GM06990 (cell line): ENCODE results near the gene MSI2.

Source experiments
- DNase-seq: peaks from one replicate; pipeline ENCODE4 v3.0.0-alpha.2; 2011; ENCODE audit not compliant: insufficient read length; ENCODE audit errors: extremely low read depth
- H3K27me3 ChIP-seq: replicated peaks from 2 replicates; pipeline ENCODE4 v1.6.0; 2011; ENCODE audit warnings: low read length; ENCODE audit not compliant: control insufficient read depth, insufficient read depth
- H3K36me3 ChIP-seq: 2 replicates; pipeline ENCODE4 v1.5.1; 2011; ENCODE audit warnings: low read length; ENCODE audit not compliant: control insufficient read depth, insufficient read depth
- H3K4me3 ChIP-seq: replicated peaks from 2 replicates; pipeline ENCODE4 v1.5.1; 2011; ENCODE audit warnings: low read depth, mild to moderate bottlenecking, control low read depth, low read length
- TF ChIP-seq, protein P1 (sequence below): IDR thresholded peaks from 2 replicates; pipeline ENCODE4 v1.5.1; 2011; ENCODE audit warnings: low read length, control low read depth, mild to moderate bottlenecking, inconsistent platforms; ENCODE audit not compliant: insufficient read depth, poor library complexity, severe bottlenecking

MSI2 gene

DNA sequence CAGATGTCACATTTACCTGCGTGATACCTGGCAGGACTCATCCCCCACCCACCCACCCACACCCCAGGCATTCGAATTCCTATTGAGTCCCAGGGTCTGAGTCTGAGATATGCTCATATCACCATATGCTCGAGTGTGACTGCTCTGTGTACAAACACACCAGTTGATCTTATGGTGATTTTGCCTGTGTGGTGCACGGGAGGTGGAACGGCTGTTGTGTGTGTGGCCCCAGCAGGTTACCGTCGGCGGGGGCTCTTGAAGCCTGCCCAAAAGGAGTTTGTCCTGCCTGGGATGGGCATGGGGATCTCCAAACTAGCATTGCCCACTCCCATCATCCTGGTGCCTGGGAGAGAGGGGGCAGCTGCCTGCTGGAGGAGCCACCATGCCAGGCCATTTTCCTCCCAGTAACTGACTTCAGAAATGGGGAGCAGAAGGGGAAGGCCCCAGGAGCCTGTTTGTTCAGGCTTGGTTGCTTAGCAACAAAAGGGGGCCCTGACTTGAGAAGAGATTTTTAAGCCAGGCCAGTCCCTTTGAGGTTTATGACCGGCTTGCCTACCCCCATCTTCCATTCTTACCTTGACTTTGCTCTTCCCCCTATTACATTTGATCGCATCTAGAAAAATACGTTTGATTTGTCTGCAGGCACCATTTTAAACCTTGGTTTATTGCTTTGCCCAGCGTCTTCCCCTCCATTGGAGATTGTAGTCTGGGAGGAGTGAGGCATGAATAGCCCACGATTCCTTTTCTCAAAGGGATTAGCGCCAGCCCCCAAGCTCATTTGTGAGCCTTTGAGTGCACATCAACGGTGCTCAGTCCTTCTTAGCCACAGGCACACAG, 271.1 kb downstream of the MSI2 start:
- TF ChIP-seq, protein P1, sequence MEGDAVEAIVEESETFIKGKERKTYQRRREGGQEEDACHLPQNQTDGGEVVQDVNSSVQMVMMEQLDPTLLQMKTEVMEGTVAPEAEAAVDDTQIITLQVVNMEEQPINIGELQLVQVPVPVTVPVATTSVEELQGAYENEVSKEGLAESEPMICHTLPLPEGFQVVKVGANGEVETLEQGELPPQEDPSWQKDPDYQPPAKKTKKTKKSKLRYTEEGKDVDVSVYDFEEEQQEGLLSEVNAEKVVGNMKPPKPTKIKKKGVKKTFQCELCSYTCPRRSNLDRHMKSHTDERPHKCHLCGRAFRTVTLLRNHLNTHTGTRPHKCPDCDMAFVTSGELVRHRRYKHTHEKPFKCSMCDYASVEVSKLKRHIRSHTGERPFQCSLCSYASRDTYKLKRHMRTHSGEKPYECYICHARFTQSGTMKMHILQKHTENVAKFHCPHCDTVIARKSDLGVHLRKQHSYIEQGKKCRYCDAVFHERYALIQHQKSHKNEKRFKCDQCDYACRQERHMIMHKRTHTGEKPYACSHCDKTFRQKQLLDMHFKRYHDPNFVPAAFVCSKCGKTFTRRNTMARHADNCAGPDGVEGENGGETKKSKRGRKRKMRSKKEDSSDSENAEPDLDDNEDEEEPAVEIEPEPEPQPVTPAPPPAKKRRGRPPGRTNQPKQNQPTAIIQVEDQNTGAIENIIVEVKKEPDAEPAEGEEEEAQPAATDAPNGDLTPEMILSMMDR, result no peak
- no peak overlapping the region for H3K4me3 ChIP-seq

DNA sequence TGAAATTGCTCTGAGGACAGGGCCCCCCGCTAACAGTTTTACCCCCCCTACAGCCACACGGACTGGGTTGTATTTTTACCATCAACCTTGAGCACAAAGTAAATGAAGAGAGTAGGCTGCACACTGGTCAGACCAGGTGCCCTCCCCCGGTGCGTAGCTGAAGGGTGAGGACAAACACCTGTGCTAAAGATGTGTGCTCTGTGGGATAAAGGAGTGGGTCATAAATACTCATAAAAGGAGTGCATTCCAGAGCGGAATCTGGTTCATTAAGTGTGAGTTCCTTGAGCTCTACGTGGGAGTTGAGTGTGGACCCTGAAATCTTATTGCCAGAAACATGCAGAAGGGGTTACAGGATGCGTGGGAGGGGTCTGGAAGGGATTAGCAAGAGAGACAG, 271.7 kb downstream of the MSI2 start:
- TF ChIP-seq, protein P1, result no peak
- DNase-seq, result no peak
- no peaks in the 10 kb centered on the region for H3K27me3 ChIP-seq
- no peaks in the 10 kb centered on the region; the same call in none of the 2 replicates for H3K36me3 ChIP-seq
- no peak overlapping the region for H3K4me3 ChIP-seq

More for the DNA sequence above, 271.1 kb downstream of the MSI2 start:
- Histone ChIP-seq H3K27me3 (no peaks in the 10 kb centered on the region), H3K36me3 (no peaks in the 10 kb centered on the region; the same call in 1 of the 2 replicates)
- DNase-seq, result no peak

DNA sequence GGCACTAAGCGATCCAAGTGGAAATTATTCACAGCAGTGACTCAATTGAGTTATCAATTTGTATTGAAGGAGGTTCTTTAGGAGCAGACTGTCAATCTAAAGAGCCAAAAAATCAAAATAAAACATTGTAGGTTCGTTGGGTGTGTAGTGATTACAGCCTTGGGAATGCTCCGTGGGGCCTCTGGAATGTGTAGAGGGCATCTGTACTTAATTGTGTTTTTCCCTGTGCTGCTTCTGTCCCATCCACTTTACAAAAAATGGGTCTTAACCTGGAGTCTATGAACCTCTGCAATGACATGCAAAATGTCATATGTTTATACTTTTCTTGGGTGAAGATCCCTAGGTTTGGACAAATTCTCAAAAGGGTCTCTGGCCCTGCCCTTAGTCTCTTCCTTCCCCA, 273.7 kb downstream of the MSI2 start:
- Histone ChIP-seq H3K36me3 (no peaks in the 10 kb centered on the region; the same call in none of the 2 replicates), H3K4me3 (no peak overlapping the region), H3K27me3 (no peaks in the 10 kb centered on the region)
- no peak for DNase-seq
- TF ChIP-seq, protein P1, result no peak

DNA sequence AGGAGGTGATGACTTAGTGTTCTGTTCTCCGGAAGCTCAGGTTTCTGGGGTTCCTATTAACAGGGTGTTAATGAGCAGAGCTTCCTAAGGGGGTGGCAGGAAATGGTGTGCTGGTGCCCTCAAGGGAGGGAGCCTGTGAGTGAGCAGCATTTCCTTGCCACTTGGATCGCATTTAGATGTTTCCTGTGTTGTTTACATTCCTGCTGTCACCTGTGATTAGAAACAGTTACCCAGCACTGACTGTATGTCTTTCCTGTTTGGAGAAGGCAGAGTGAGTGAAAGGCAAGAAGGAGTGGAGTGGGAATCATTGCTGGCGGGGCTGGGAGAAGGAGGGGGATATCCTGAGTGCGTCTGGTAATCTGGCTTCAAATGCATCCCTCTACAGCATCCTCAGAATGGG, 274.2 kb downstream of the MSI2 start:
- Histone ChIP-seq H3K4me3 (no peak overlapping the region), H3K36me3 (no peaks in the 10 kb centered on the region; the same call in none of the 2 replicates), H3K27me3 (no peaks in the 10 kb centered on the region)
- DNase-seq, result no peak
- TF ChIP-seq, protein P1, result no peak

DNA sequence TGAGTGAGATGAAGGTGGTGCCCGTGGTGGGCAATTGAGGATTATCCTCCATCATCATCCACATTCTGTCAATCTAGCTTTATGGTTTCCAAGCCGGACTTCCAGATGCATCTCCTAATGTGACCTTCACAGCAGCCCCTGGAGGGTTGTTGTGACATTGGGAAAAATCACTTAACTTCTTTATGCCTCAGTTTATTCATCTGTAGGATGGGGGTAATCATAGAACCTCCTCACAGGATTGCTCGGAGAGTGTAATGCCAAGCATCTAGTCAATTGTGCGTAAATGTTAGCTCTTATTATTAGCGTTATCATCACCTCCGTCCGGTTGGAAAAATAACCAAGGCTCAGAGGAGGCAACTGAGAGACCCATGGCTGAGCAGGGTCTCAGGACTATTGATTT, 274.8 kb downstream of the MSI2 start:
- TF ChIP-seq, protein P1, result no peak
- H3K27me3 ChIP-seq, result no peaks in the 10 kb centered on the region
- DNase-seq, result no peak
- no peaks in the 10 kb centered on the region; the same call in none of the 2 replicates for H3K36me3 ChIP-seq
- no peak overlapping the region for H3K4me3 ChIP-seq
